Measurements from ENCODE around the gene TMCO5A.

DNA sequence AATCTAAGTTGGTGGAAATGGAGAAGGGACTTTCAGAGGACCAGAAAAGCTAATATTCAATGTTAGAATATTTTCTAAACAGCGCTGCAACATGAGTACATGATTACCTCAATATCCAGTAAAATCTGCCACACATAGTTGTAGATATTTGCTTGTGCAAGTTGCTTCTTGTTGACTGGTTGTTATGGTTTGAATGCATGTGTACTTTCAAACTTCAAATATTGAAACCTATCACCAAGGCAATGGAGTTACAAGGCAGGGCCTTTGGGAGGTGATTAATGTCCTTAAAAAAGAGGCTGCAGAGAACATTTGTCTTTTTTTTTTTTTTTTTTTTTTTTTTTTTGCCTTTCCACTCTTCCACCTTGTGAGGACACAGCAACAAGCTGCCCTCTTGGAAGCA lies 49.9 kb downstream of the TMCO5A start:
- TF ChIP-seq, protein P1, sequence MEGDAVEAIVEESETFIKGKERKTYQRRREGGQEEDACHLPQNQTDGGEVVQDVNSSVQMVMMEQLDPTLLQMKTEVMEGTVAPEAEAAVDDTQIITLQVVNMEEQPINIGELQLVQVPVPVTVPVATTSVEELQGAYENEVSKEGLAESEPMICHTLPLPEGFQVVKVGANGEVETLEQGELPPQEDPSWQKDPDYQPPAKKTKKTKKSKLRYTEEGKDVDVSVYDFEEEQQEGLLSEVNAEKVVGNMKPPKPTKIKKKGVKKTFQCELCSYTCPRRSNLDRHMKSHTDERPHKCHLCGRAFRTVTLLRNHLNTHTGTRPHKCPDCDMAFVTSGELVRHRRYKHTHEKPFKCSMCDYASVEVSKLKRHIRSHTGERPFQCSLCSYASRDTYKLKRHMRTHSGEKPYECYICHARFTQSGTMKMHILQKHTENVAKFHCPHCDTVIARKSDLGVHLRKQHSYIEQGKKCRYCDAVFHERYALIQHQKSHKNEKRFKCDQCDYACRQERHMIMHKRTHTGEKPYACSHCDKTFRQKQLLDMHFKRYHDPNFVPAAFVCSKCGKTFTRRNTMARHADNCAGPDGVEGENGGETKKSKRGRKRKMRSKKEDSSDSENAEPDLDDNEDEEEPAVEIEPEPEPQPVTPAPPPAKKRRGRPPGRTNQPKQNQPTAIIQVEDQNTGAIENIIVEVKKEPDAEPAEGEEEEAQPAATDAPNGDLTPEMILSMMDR (IDR thresholded peaks at IDR 0.05 in 8 of 11, conservative IDR thresholded peaks at IDR 0.05 in 3 of 11): no peak
- no peak for TF ChIP-seq POLR2A (IDR thresholded peaks at IDR 0.05)
